K562 (cell line): ENCODE measurements around the gene NMRAL1. TPM values are rescaled to one million over a fixed set of nuclear protein-coding genes. Genes with fewer than 3 reads are reported as not detected.

Source experiments
- BHLHE40 ChIP-seq: IDR thresholded peaks from 2 replicates; pipeline ENCODE4 v1.6.1; 2011; ENCODE audit warnings: low read length, improper control_type of control experiment
- DIDO1 ChIP-seq: fragments of 450-650 bp; IDR thresholded peaks from 2 replicates; pipeline ENCODE4 v1.6.1; 2016; ENCODE audit warnings: low read depth, missing biosample characterization, missing genetic modification characterization
- ETS2 ChIP-seq: IDR thresholded peaks from 2 replicates; pipeline ENCODE4 v1.6.1; 2016; ENCODE audit warnings: borderline replicate concordance, missing genetic modification characterization, mild to moderate bottlenecking, moderate library complexity, missing compliant biosample characterization; ENCODE audit not compliant: poor library complexity, severe bottlenecking
- GTF2F1 ChIP-seq: IDR thresholded peaks from 2 replicates; pipeline ENCODE4 v1.6.1; 2011; ENCODE audit warnings: low read depth, low read length, improper control_type of control experiment
- PTTG1 ChIP-seq: fragments of 450-650 bp; IDR thresholded peaks from 2 replicates; pipeline ENCODE4 v1.6.1; 2016; ENCODE audit warnings: low read depth, mild to moderate bottlenecking, missing genetic modification characterization, missing compliant biosample characterization
- RAD21 ChIP-seq, 2 experiments: fragments of 250-450 bp in 1 of 2; fragments of 450-650 bp in 1 of 2; sonication (Bioruptor Pico) in 1 of 2; formaldehyde crosslinking in 1 of 2; IDR thresholded peaks in 1 of 2; conservative IDR thresholded peaks in 1 of 2; 2 replicates each; pipeline versions ENCODE4 v1.4.0 to v1.8.0; 2020 to 2022; ENCODE audit warnings: mild to moderate bottlenecking in 2 of 2, moderate library complexity in 1 of 2
- RBM14 ChIP-seq: fragments of 200-400 bp; formaldehyde crosslinking; IDR thresholded peaks from 2 replicates; pipeline ENCODE4 v1.6.1; 2018; ENCODE audit warnings: low read depth, mild to moderate bottlenecking, low read length, moderate library complexity, borderline replicate concordance; ENCODE audit not compliant: insufficient read depth
- SAP30 ChIP-seq: fragments of 200-600 bp; sonication (generic); IDR thresholded peaks from 2 replicates; pipeline ENCODE4 v1.6.1; 2012; ENCODE audit warnings: borderline replicate concordance, low read depth, mild to moderate bottlenecking, moderate library complexity, low read length, control low read depth, inconsistent platforms; ENCODE audit not compliant: insufficient read depth, poor library complexity, severe bottlenecking
- TBL1XR1 ChIP-seq, 2 experiments: IDR thresholded peaks; 2 replicates each; pipeline ENCODE4 v1.6.1; 2012; ENCODE audit warnings: improper control_type of control experiment in 2 of 2, low read length in 2 of 2, mild to moderate bottlenecking in 1 of 2
- ZFPM2 ChIP-seq: fragments of 250-450 bp; sonication (Bioruptor Pico); IDR thresholded peaks from 2 replicates; pipeline ENCODE4 v1.5.1; 2022; ENCODE audit warnings: mild to moderate bottlenecking
- ZNF12 ChIP-seq: sonication (generic); formaldehyde crosslinking; IDR thresholded peaks from 2 replicates; pipeline ENCODE4 v1.4.0; 2020; ENCODE audit warnings: mild to moderate bottlenecking, missing genetic modification reagents
- ZNF146 ChIP-seq: IDR thresholded peaks from one replicate; pipeline ENCODE4 v1.6.1; 2018; ENCODE audit warnings: missing compliant biosample characterization; ENCODE audit not compliant: unreplicated experiment
- polyA plus RNA-seq, 8 experiments: library from polyadenylated mRNA; depleted of rRNA in 4 of 8; stranded (reverse) in 5 of 8; unstranded in 3 of 8; fragments of >200 nt; fragmentation: Nextera tagmentation in 2 of 8; fragmentation: Illumina TruSeq in 1 of 8; extraction: Ambion mirVana in 2 of 8; extraction: Trizol in 1 of 8; gene quantifications; 2 replicates each; pipeline versions ENCODE4 v1.2.1 to v1.2.3, GENCODE V29; 2011 to 2014; ENCODE audit warnings: inconsistent platforms in 1 of 8, missing spikeins in 1 of 8
- total RNA-seq, 7 experiments: library from RNA; depleted of rRNA in 6 of 7; stranded (reverse); fragments of >200 nt in 6 of 7; fragmentation: Illumina TruSeq in 2 of 7; extraction: Trizol in 2 of 7; gene quantifications; 2 replicates each; pipeline versions ENCODE4 v1.2.1 to v1.2.3, GENCODE V29; 2011 to 2021; ENCODE audit warnings: low replicate concordance in 1 of 7
- TF ChIP-seq, protein P1 (sequence below): fragments of 200-400 bp; formaldehyde crosslinking; IDR thresholded peaks from 2 replicates; pipeline ENCODE4 v1.6.1; 2017; ENCODE audit warnings: mild to moderate bottlenecking, low read depth, low read length, moderate library complexity
- TF ChIP-seq, protein P2 (sequence below): IDR thresholded peaks from 2 replicates; pipeline ENCODE4 v1.6.1; 2011; ENCODE audit warnings: borderline replicate concordance, low read depth, mild to moderate bottlenecking, moderate library complexity, low read length; ENCODE audit not compliant: insufficient read depth, poor library complexity, severe bottlenecking
- TF ChIP-seq, protein P3 (sequence below): fragments of 450-650 bp; IDR thresholded peaks from 2 replicates; pipeline ENCODE4 v1.6.1; 2018; ENCODE audit warnings: mild to moderate bottlenecking, low read depth; ENCODE audit not compliant: partially characterized antibody
- TF ChIP-seq, protein P4 (sequence below): fragments of 450-650 bp; IDR thresholded peaks from 2 replicates; pipeline ENCODE4 v1.6.1; 2016; ENCODE audit warnings: antibody characterized with exemption
- TF ChIP-seq, protein P5 (sequence below): fragments of 450-650 bp; formaldehyde crosslinking; IDR thresholded peaks from 2 replicates; pipeline ENCODE4 v1.4.0; 2022; ENCODE audit warnings: missing genetic modification characterization

Gene NMRAL1
- total and polyA plus RNA-seq, 9 of the 15 experiments (the other 6 are each of a cell fraction or from before 2014, with no cell fraction given): 6.3 to 116 (median 63.2) TPM

DNA sequence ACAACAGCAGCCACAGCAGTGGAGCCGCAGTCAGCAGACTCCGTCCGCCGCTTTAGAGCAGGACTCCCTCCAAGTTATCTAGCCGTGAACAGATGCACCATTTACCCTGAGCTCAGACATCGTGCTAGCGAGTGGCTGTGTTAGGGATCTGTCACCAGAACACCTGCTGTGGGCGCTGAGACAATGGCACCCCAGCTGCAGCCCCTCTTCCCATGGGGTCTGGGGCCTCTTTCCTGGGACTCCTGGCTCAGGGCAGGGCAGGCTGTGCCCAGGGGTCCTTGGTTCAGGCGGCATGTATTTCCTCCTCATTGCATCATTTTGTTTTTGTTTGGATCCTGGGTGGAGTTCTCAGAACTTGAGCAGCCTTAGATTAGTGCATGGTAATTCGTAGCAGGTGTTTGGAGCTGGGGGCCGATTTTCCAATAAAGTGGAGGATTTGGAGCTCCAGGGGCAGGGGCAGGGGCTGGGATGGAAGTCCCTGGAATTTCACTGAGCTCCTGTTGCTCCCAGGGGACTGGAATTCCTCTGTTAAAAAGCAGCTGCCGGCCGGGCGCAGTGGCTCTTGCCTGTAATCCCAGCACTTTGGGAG lies 23.4 kb downstream of the NMRAL1 start (continued):
- TF ChIP-seq TBL1XR1 (IDR thresholded peaks at IDR 0.05; ENCODE audit: low read length in 2 of 2): no peak
- TF ChIP-seq ZFPM2: no peak
- TF ChIP-seq ZNF12 (CRISPR knock-in tag): no peak
- no peak for TF ChIP-seq RBM14
- peak; percentile 56 for TF ChIP-seq PTTG1 (tag)
- TF ChIP-seq BHLHE40: no peak
- TF ChIP-seq RAD21 (CRISPR knock-in tag; conservative IDR thresholded peaks at IDR 0.05 in 1 of 2, IDR thresholded peaks at IDR 0.05 in 1 of 2): 0 out of 4 replicates have a peak, but pooled peaks of 1 of the 2 experiments have one; percentile 18
- TF ChIP-seq, protein P1, sequence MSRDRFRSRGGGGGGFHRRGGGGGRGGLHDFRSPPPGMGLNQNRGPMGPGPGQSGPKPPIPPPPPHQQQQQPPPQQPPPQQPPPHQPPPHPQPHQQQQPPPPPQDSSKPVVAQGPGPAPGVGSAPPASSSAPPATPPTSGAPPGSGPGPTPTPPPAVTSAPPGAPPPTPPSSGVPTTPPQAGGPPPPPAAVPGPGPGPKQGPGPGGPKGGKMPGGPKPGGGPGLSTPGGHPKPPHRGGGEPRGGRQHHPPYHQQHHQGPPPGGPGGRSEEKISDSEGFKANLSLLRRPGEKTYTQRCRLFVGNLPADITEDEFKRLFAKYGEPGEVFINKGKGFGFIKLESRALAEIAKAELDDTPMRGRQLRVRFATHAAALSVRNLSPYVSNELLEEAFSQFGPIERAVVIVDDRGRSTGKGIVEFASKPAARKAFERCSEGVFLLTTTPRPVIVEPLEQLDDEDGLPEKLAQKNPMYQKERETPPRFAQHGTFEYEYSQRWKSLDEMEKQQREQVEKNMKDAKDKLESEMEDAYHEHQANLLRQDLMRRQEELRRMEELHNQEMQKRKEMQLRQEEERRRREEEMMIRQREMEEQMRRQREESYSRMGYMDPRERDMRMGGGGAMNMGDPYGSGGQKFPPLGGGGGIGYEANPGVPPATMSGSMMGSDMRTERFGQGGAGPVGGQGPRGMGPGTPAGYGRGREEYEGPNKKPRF: no peak
- TF ChIP-seq, protein P2, sequence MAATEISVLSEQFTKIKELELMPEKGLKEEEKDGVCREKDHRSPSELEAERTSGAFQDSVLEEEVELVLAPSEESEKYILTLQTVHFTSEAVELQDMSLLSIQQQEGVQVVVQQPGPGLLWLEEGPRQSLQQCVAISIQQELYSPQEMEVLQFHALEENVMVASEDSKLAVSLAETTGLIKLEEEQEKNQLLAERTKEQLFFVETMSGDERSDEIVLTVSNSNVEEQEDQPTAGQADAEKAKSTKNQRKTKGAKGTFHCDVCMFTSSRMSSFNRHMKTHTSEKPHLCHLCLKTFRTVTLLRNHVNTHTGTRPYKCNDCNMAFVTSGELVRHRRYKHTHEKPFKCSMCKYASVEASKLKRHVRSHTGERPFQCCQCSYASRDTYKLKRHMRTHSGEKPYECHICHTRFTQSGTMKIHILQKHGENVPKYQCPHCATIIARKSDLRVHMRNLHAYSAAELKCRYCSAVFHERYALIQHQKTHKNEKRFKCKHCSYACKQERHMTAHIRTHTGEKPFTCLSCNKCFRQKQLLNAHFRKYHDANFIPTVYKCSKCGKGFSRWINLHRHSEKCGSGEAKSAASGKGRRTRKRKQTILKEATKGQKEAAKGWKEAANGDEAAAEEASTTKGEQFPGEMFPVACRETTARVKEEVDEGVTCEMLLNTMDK: no peak
- TF ChIP-seq, protein P3, sequence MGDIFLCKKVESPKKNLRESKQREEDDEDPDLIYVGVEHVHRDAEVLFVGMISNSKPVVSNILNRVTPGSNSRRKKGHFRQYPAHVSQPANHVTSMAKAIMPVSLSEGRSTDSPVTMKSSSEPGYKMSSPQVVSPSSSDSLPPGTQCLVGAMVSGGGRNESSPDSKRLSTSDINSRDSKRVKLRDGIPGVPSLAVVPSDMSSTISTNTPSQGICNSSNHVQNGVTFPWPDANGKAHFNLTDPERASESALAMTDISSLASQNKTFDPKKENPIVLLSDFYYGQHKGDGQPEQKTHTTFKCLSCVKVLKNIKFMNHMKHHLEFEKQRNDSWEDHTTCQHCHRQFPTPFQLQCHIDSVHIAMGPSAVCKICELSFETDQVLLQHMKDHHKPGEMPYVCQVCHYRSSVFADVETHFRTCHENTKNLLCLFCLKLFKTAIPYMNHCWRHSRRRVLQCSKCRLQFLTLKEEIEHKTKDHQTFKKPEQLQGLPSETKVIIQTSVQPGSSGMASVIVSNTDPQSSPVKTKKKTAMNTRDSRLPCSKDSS: no peak
- no peak for TF ChIP-seq SAP30
- TF ChIP-seq ETS2 (tag): no peak
- TF ChIP-seq, protein P4, sequence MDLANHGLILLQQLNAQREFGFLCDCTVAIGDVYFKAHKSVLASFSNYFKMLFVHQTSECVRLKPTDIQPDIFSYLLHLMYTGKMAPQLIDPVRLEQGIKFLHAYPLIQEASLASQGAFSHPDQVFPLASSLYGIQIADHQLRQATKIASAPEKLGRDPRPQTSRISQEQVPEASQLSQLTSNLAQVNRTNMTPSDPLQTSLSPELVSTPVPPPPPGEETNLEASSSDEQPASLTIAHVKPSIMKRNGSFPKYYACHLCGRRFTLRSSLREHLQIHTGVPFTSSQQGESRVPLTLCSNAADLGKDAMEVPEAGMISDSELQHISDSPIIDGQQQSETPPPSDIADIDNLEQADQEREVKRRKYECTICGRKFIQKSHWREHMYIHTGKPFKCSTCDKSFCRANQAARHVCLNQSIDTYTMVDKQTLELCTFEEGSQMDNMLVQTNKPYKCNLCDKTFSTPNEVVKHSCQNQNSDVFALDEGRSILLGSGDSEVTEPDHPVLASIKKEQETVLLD: no peak
- TF ChIP-seq DIDO1: no peak
- TF ChIP-seq GTF2F1: no peak
- TF ChIP-seq ZNF146 (CRISPR knock-in tag): no peak
- TF ChIP-seq, protein P5, sequence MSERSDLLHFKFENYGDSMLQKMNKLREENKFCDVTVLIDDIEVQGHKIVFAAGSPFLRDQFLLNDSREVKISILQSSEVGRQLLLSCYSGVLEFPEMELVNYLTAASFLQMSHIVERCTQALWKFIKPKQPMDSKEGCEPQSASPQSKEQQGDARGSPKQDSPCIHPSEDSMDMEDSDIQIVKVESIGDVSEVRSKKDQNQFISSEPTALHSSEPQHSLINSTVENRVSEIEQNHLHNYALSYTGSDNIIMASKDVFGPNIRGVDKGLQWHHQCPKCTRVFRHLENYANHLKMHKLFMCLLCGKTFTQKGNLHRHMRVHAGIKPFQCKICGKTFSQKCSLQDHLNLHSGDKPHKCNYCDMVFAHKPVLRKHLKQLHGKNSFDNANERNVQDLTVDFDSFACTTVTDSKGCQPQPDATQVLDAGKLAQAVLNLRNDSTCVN (CRISPR knock-in tag): no peak
